ENCODE results near the gene CDC20B.
"Not testable (repeated sequence)": the region's sequence is repeated elsewhere in the genome, so short reads cannot be mapped to it uniquely, and the experiment has no call there.

Gene CDC20B

DNA sequence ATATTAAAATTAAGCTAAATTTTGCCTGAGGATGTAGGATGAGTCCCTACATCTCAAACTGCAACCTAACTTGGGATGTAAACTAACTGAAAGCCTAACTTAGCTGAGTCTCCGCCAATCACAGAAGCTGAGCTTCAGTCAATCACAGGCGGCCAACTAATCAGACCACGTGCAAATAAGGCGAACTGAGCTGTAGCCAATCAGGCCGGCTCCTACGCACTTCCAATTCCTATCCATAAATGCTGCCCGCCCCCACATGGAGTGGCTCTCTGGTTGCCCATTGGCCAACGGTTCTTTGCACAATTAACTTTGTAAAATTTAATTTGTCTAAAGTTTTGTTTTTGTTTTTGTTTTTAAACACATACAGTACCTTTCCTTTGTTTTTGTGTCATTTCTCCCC is 26.9 kb downstream of the CDC20B start:
- no peak overlapping the region for H3K4me3 ChIP-seq (ENCODE audit: low read length)
- no peak for TF ChIP-seq ZNF274 (IDR thresholded peaks at IDR 0.05; ENCODE audit: low read depth, low read length)

DNA sequence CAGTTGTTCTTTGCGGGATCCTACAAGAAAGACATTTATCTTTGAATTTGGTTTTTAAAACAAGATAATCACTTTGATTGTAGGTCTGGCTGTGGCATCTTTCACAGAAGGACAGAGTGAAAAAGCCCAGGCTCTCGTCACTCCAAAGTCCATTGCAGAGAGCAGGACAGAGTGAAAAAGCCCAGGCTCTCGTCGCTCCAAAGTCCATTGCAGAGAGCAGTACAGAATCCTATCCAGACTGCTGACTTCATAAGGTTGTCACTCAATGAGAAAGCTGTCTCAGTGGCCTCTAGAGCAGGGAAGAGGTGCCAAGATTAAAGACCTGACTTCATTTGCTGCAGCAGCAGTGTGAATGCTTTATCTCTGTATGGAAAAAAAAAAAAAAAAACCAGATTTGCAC is 29.4 kb downstream of the CDC20B start:
- H3K4me3 ChIP-seq (ENCODE audit: low read length) = no peak overlapping the region
- no peak for TF ChIP-seq ZNF274 (IDR thresholded peaks at IDR 0.05; ENCODE audit: low read depth, low read length)

DNA sequence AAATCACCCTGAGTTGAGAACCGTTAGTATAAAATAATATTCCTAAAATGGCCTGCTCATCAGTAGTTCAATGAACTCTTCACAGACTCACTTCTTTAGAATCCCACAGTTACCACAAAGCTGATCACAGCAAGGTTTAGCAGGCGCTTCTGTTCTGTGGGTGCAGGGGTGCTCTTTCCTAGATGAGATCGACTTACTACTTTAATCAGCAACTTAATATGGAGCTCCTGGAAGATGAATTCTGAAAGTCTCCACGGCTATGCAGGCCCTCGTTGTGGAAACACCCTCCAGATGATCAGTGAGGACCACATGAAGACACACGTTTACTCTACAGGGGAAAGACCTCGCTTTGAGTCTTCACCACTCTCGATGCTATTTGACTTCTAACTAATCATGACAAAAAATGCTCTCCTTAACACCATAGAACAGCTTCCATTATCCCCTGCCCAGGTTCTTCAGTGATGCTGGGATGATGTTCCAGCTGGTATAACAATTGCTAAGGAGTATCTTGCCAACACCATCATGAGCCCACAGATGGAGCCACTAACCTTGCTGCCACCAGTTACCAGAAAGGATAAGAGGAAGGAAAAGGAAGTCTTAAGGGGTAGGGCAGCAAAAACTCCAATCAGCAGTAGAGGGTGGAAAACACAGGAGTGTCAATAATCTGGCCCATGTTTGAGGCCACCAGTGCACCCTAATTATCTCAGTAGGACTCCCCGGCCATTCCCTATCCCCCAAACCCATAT is 30.9 kb downstream of the CDC20B start:
- no peak for TF ChIP-seq ZNF274 (IDR thresholded peaks at IDR 0.05; ENCODE audit: low read depth, low read length)
- H3K4me3 ChIP-seq (ENCODE audit: low read length) = no peak overlapping the region

DNA sequence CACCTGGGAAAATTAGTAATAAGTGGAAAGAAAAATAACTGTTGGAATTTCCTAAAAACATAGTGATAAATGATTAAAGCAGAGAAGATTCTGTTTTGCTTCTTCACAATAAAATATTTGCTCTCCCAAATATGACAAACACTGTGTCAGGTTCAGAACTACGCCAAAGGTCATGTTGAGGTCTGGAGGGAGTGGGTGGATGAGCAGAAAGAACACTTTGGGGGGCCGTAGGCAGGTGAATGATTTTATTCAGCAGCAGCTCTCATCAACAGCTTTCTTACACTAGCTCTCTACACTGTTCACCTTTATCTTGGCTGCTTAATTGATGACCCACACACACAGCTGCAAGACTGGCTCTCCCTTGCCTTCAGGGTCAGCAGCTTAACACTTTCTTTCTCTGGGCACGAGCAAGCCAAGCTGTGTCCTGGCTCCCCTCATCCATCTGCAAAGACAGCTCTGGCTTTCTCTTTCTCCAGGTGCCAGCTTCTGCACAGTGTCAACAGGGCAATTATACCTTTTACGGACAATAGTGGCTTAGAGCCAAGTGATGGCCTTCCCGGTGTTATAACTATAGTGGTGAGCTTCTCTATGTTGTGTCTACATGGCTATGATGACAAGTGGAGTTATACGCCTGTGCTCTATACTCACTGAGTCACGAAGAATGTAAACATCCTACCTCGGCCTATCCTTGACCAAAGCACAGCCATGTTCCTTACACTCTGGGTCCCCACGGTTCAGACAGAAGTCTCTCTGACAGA is 31.9 kb downstream of the CDC20B start:
- no peak for TF ChIP-seq ZNF274 (IDR thresholded peaks at IDR 0.05; ENCODE audit: low read depth, low read length)
- no peak overlapping the region for H3K4me3 ChIP-seq (ENCODE audit: low read length)

DNA sequence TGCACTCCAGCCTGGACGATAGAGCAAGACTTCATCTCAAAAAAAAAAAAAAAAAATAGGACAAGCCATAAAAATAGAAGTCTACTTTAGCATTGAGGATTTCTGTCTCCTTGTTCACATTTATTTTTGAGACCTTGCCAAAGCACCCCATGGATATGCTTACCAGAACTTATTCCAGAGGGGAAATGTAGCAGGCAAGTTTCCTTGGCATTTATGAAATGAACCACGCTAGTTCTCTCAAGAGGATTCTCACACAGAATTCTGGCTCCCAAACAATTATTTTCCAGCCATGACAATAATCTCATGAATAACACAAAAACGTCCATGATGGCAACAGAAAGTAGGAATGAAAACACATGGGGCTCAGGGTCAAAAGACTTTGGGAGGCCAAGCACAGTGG is 36.5 kb downstream of the CDC20B start:
- no peak overlapping the region for H3K4me3 ChIP-seq (ENCODE audit: low read length)
- TF ChIP-seq ZNF274 (IDR thresholded peaks at IDR 0.05; ENCODE audit: low read depth, low read length) = no peak

DNA sequence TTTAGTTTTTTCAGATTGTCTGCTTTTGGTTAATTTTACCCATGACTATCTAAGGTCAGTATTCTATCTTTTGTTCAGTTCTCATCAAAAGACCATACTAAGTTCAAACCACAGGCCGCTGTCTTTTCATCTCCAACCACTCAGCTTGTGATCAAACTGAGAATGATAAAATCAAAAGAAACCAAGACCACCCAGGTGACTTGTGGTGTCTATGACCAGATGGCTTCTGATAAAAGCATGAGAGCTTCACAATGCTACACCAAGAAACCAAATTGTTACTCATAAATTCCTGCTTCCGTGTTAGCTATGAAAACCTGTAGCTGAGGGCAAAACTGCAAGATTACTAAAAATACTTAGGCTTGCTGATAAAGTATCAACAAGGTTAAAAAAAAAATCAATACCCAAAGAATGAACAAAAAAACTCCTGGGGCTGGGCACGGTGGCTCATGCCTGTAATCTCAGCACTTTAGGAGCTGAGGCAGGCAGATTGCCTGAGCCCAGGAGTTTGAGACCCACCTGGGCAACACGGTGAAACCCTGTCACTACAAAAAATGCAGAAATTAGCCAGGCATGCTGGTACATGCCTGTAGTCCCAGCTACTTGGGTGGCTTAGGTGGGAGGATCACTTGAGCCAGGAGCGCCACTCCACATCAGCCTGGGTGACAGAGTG is 38.8 kb downstream of the CDC20B start:
- no peak for TF ChIP-seq ZNF274 (IDR thresholded peaks at IDR 0.05; ENCODE audit: low read depth, low read length)
- H3K4me3 ChIP-seq (ENCODE audit: low read length) = no peak overlapping the region

DNA sequence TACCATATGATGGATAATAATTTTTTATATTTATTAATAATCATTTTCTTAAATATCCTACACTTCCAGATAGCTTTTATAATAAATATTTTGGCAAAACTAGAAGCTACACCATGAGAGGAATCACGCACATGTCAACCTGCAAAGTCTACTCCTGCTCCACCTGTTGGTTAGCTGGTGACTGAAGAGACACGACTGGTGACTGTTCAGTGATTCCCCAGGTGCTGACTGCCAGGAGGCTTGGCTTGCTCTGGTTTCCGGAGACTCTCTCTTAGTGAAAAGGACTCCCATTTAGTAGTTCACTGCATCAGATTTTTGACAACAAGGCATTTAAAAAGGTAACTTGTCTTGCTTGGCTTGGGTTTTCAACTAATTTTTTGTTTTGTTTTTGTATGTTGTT is 49.6 kb downstream of the CDC20B start:
- TF ChIP-seq ZNF274 (IDR thresholded peaks at IDR 0.05; ENCODE audit: low read depth, low read length) = no peak
- H3K4me3 ChIP-seq (ENCODE audit: low read length) = no peak overlapping the region

DNA sequence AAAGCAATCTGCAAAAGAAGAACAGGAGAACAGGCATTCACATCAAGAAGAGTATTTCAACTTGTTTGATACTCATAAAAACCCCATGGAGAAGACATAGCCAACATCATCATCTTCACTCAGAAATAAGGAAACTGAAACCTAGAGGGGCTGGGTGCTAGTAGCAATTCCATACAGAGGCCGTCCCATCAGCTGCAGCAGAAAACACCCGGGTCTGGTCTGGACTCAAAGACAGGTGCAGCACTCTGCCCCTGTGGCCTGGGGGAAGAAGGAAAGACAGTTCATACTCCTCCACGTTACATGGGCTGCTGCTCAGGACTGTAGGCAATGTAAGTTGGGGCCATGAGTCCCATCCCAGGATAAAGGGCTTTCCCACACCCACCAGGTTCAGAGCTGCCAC is 58.9 kb downstream of the CDC20B start:
- no peak overlapping the region for H3K4me3 ChIP-seq (ENCODE audit: low read length)
- TF ChIP-seq ZNF274 (IDR thresholded peaks at IDR 0.05; ENCODE audit: low read depth, low read length) = no peak

DNA sequence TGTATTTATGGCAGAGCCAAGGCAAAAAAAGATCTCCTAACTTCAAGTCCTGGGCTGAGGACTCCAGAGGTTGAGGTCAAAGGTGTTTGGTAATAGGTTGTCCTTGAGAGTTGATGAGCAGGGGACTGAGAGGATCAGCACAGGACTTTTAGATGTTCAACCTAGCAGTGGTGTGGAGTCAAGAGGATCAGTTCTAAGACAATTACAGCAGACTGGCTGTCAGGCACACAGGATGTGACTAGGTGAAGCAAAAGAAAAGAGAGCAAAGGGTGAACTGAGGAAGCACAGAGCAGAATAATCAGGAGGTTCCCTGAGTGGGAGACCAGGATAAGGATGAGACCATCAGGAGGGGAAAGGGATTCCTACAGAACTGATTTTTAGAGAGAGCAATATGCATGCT is 59.6 kb downstream of the CDC20B start:
- H3K4me3 ChIP-seq (ENCODE audit: low read length) = no peak overlapping the region
- no peak for TF ChIP-seq ZNF274 (IDR thresholded peaks at IDR 0.05; ENCODE audit: low read depth, low read length)

DNA sequence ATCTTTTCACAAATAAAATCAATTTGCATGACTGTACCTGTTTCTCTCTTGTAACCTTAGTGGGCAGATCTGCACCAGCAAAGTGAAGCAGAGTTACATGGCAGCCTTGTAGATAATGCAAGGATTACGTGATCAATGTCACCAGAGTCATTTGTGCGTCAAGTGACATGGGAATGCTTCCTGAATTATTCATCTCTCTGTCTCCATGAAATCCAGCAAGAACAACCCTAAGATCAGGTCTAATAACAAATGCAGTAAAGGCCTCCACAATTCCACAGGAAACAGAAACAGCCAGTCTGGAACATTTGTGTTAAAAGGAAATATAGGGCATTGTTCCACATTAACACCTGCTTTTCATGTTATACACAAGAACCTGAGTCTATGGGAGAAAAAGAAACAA is 62.8 kb downstream of the CDC20B start:
- TF ChIP-seq ZNF274 (IDR thresholded peaks at IDR 0.05; ENCODE audit: low read depth, low read length) = no peak
- no peak overlapping the region for H3K4me3 ChIP-seq (ENCODE audit: low read length)

DNA sequence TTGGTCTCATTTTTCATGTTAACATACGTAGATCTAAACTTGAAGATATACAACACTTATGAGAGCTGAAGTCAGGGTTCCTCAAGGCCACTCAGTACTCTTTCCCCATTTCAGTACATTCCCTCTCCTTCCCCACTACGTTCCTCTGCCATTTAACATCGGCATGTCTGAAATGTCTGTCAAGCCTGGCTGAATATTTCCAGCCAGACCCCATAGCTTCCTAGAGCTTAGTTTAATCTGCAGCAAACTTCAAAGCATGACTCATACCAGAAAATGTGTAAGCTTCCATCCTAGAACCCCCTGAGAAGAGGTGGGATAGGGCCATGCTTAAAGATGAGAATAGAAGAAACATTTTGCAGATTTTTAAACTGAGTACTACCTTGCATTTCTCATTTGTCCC is 64.3 kb downstream of the CDC20B start:
- no peak overlapping the region for H3K4me3 ChIP-seq (ENCODE audit: low read length)
- no peak for TF ChIP-seq ZNF274 (IDR thresholded peaks at IDR 0.05; ENCODE audit: low read depth, low read length)

DNA sequence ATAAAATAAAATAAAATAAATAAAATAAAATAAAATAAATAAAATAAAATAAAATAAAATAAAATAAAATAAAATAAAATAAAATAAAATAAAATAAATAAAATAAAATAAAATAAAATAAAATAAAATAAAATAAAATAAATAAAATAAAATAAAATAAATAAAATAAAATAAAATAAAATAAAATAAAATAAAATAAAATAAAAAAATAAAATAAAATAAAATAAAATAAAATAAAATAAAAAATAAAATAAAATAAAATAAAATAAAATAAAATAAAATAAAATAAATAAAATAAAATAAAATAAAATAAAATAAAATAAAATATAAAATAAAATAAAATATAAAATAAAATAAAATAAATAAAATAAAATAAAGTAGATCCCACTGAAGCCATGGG is 67.0 kb downstream of the CDC20B start:
- H3K4me3 ChIP-seq (ENCODE audit: low read length) = not testable (repeated sequence)

DNA sequence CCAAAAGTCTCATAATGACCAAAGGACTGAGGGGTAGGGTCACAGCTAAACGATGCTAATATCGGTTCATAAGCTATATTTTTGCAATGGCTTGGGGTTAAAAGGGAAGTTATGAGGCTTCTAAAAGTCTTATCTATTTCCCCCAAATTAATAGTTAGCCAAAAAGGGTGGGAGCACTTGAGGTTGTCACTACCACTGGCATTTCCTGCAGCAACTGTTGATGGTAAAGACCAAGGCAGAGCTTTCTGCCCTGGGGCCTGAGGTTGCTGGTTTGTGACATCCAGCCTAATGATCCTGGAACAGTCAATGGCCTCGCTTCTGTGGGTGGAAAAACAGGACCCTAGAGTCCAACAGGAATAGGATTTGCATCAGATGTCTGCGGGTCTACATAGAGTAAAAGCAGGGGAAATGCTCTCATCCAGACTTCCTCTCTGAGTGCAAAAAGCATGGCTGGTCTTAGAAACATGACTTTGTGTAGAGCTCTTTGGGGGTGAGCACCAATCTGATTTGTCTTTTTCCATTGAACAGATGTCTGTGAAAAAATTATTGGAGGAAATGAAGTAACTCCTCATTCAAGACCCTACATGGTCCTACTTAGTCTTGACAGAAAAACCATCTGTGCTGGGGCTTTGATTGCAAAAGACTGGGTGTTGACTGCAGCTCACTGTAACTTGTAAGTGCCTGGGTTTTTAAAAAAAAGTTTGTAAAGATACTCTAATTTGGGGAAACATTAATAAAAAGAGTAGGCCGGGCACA is 67.9 kb downstream of the CDC20B start:
- no peak overlapping the region for H3K4me3 ChIP-seq (ENCODE audit: low read length)
- no peak for TF ChIP-seq ZNF274 (IDR thresholded peaks at IDR 0.05; ENCODE audit: low read depth, low read length)

DNA sequence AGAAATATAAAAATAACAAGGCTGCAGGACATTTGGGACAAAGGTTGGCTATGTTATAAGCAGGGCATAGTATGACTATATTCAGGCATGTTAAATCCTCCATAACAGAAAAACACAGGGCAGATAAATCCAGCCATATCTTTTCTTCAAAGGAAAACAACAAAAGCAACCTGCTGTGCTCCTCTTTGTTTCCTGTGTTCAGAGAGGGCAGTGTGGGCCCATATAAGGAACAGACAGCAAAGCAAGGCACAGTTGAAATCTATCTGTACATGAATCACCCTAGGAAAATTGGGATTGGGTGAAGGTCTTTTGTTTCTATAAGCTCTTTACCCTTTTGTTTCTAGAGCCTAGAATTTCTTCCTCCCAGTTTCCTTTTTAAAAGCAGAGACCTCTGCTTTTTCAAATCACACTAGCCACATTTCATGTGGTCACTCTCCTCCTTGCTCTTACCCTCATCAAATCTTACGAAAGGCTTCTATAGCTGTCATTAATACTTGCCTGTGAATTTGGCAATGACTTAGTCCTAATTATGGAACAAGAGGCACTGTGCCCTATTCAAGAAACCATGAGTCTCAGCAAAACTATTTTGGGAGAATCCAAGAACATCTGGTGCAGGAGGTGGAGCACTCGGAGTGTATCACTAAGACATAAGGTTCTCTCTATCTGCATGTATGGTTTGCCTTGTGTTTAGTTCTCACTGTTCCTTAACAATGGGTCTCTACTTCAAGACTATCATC is 68.8 kb downstream of the CDC20B start:
- no peak for TF ChIP-seq ZNF274 (IDR thresholded peaks at IDR 0.05; ENCODE audit: low read depth, low read length)
- H3K4me3 ChIP-seq (ENCODE audit: low read length) = no peak overlapping the region
